ENCODE measurements around the gene CDCA4. TPM values are rescaled to one million over a fixed set of nuclear protein-coding genes. Genes with fewer than 3 reads are reported as not detected.

Gene CDCA4
- total and polyA plus RNA-seq, 4 experiments from 2014 or later = 17.1 to 20.9 (median 18.9) TPM

DNA sequence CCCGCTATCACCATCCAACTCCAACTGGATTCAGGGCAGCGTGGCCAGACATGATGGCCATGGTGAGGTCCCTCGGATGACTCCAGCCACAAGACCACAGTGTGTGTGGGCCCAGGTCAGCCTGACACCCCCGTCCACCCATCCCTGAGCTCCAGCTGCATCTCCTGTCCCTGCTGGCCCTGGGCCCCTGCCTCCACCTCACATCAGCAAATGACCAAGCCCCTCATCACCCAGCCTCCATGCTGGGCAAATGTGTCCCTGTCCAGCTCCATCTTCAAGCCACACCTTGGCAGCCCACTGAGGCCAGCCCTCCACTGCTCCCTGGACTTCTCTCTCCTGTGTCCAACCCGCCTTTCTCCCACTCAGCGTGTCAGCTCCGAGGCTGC is 41.2 kb upstream of the CDCA4 start:
- Mint-ChIP-seq H3K36me3 (peaks cover 9 to 34% of the 10 kb centered on the region in 2 donors), H3K27me3 (no peaks in the 10 kb centered on the region), H3K9me3 (no peaks in the 10 kb centered on the region), H3K4me1 (peaks cover 31 to 85% (median 58%) of the 10 kb centered on the region in 4 donors), H3K27ac (peak overlapping the region; percentile 92 to 100 (median 98)), H3K4me3 (peak overlapping the region; percentile 89 to 97 (median 95))
- intact Hi-C loops (cut with micrococcal nuclease) = no loop called here
- H3K36me3 ChIP-seq (ENCODE audit: insufficient read depth, low read length) = peaks cover 1% of the 10 kb centered on the region
- DNase-seq = no peak
- H3K9me3 ChIP-seq (ENCODE audit: control insufficient read depth in 1 of 2, low read length in 2 of 2) = no peaks in the 10 kb centered on the region
- H3K27me3 ChIP-seq (ENCODE audit: insufficient read depth, low read length) = no peaks in the 10 kb centered on the region
- H3K4me3 ChIP-seq (ENCODE audit: low read length in 2 of 2) = peak overlapping the region; percentile 4 to 58
- ChIA-PET CTCF (ENCODE audit: partially characterized antibody) (interaction anchor here (1.6 to 12.3 kb wide), 3 partner anchors 8 to 26 kb away, joined by 5 to 163 read pairs (median 49); no protein-coding TSS in a partner anchor), POLR2A (ENCODE audit: partially characterized antibody) (interaction anchor here (1.6 to 12.5 kb wide), 5 partner anchors 13 to 419 kb away, joined by 5 to 230 read pairs (median 44); partner anchors contain the start of gene CDCA4)
- peaks cover 79% of the 10 kb centered on the region for H3K4me1 ChIP-seq (ENCODE audit: insufficient read depth, low read length)
- H3K27ac ChIP-seq (ENCODE audit: low read depth, low read length) = peak overlapping the region; percentile 93

DNA sequence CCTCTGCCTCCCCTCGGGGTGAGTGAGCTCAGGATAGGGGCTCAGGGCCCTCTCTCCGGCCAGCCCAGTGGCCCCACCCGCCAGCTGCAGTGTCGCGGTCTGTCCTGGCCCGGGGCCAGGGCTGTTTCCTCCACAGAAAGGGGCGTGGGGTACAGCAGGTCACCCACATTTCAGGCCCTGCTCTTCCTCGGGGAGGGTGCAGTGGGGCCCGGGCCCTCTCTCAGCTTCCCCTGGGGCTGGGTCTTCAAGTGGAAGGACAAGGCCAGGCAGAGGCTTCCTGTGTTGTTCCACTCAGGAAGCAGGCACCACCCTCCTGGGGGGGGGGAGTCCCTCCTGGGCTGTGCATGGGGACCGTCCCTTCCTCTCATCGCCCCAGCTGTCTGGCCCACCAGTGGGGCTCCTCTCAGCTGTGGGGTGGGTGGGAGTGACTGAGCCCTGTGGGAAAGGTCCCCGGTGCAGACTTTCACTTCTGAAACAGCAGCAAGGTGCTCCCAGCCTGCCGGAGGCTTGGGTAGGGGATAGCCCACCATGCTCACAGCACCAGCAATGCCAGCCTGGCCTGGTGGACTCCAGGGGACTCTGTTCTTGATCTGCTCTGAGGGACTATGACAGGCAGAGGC is 40.7 kb upstream of the CDCA4 start:
- intact Hi-C loops (cut with micrococcal nuclease) = no loop called here
- POLR2A ChIA-PET (ENCODE audit: partially characterized antibody) = interaction anchor here (1.0 to 12.5 kb wide), 10 partner anchors 10 to 419 kb away, joined by 4 to 230 read pairs (median 6); partner anchors contain the start of genes BRF1, CDCA4 and PACS2
- CTCF ChIA-PET (ENCODE audit: partially characterized antibody) = interaction anchor here (1.5 to 12.3 kb wide), 4 partner anchors 8 to 27 kb away, joined by 3 to 163 read pairs (median 27); no protein-coding TSS in a partner anchor

DNA sequence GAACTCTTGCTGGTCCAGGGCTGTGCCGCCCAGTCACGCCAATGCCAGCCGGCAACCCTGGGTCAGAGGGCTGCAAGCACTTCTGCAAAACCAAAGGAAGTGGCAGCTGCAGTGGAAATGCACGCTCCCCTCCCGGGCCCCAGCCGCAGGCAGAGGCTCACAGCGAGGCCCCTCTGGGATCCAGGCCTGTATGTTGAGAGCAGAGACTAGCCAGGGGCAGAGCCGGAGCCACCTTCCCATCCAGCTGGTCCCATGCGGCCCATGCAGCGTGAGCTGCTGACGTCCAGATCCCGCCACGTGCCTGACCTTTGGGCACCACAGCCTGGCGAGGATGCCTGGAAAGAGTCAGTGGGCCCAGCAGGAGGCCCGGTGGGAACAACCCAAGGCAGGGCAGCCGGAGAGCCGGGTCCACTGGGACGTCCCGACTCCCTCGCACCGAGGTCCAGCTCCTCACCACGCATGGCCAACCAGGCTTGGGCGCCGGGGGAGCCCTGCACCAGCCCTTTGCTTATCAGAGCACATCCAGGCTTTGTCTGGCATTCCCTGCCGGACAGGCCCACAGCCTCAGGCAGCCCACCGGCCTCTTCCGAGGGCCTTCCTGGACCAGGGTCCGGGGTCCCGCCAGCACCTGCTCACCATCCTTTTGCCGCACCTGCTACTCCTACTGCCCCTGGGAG is 40.0 kb upstream of the CDCA4 start:
- peak overlapping the region; percentile 93 for H3K27ac ChIP-seq (ENCODE audit: low read depth, low read length)
- peaks cover 67% of the 10 kb centered on the region for H3K4me1 ChIP-seq (ENCODE audit: insufficient read depth, low read length)
- H3K36me3 ChIP-seq (ENCODE audit: insufficient read depth, low read length) = peaks cover 9% of the 10 kb centered on the region
- peaks cover 32 to 77% (median 50%) of the 10 kb centered on the region in 4 donors for H3K4me1 Mint-ChIP-seq
- no peaks in the 10 kb centered on the region for H3K9me3 ChIP-seq (ENCODE audit: control insufficient read depth in 1 of 2, low read length in 2 of 2)
- DNase-seq = peak; percentile 32 to 72 (median 46)
- intact Hi-C loops (cut with micrococcal nuclease) = loop anchor here (1.0 kb wide), 1 partner anchor 26 kb away; no protein-coding TSS in a partner anchor
- H3K27ac Mint-ChIP-seq = peak overlapping the region; percentile 92 to 100 (median 98)
- no peaks in the 10 kb centered on the region for H3K27me3 Mint-ChIP-seq
- ChIA-PET CTCF (ENCODE audit: partially characterized antibody) (interaction anchor here (1.5 to 12.3 kb wide), 3 partner anchors 16 to 27 kb away, joined by 3 to 163 read pairs (median 49); no protein-coding TSS in a partner anchor), POLR2A (ENCODE audit: partially characterized antibody) (interaction anchor here (1.0 to 12.5 kb wide), 9 partner anchors 10 to 254 kb away, joined by 4 to 230 read pairs (median 7); partner anchors contain the start of genes BRF1, CDCA4 and PACS2)
- peaks cover 13 to 40% of the 10 kb centered on the region in 2 donors for H3K36me3 Mint-ChIP-seq
- H3K4me3 ChIP-seq (ENCODE audit: low read length in 2 of 2) = peak overlapping the region; percentile 4 to 58
- peak overlapping the region; percentile 89 to 97 (median 95) for H3K4me3 Mint-ChIP-seq
- H3K27me3 ChIP-seq (ENCODE audit: insufficient read depth, low read length) = no peaks in the 10 kb centered on the region
- H3K9me3 Mint-ChIP-seq = no peaks in the 10 kb centered on the region

More for the DNA sequence above, 40.7 kb upstream of the CDCA4 start:
- Mint-ChIP-seq H3K27ac (peak overlapping the region; percentile 92 to 100 (median 98)), H3K4me3 (peak overlapping the region; percentile 89 to 97 (median 95)), H3K27me3 (no peaks in the 10 kb centered on the region), H3K9me3 (no peaks in the 10 kb centered on the region), H3K4me1 (peaks cover 32 to 83% (median 54%) of the 10 kb centered on the region in 4 donors), H3K36me3 (peaks cover 13 to 39% of the 10 kb centered on the region in 2 donors)
- no peaks in the 10 kb centered on the region for H3K9me3 ChIP-seq (ENCODE audit: control insufficient read depth in 1 of 2, low read length in 2 of 2)
- peak overlapping the region; percentile 93 for H3K27ac ChIP-seq (ENCODE audit: low read depth, low read length)
- peak overlapping the region; percentile 4 to 58 for H3K4me3 ChIP-seq (ENCODE audit: low read length in 2 of 2)
- H3K27me3 ChIP-seq (ENCODE audit: insufficient read depth, low read length) = no peaks in the 10 kb centered on the region
- H3K4me1 ChIP-seq (ENCODE audit: insufficient read depth, low read length) = peaks cover 74% of the 10 kb centered on the region
- peaks cover 6% of the 10 kb centered on the region for H3K36me3 ChIP-seq (ENCODE audit: insufficient read depth, low read length)
- peak; percentile 33 to 76 (median 43) for DNase-seq

DNA sequence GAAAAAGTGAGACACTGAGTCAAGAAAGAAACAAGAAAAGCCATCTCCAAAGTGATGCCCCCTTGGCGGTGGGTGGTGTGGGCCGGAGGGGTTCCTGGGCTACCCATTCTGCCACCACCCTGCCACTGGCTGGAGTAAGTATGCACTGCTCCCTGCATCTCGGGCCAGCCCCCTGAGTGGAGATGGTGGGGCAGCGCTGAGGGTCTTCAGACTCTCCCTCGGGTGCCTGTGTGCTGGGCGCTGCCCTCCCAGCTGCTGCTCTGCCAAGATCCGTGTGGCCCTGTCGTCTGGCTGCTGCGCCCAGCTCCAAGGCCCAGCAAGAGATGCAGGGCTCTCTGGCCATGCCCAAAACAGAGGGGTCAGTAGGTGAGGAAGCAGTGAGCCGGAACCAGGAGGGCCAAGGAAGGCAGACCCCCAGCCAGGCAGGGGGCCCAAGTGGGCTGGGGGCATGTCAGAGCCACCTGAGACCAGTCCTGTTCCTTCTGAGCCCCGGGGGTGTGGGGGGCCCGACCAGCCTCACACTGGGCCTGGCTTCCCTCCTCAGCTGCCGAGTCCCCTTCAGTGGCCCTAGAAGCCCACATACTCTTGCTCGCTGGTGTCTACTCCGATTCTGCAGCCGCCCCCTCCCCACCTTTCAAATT is 39.2 kb upstream of the CDCA4 start:
- H3K36me3 Mint-ChIP-seq = peaks cover 19 to 42% of the 10 kb centered on the region in 2 donors
- no peak for DNase-seq
- CTCF ChIA-PET (ENCODE audit: partially characterized antibody) = interaction anchor here (1.5 to 12.3 kb wide), 3 partner anchors 15 to 28 kb away, joined by 3 to 163 read pairs (median 49); no protein-coding TSS in a partner anchor
- Histone ChIP-seq H3K4me3 (ENCODE audit: low read length in 2 of 2) (peak overlapping the region in 1 of 2 donors; percentile 58), H3K36me3 (ENCODE audit: insufficient read depth, low read length) (peaks cover 9% of the 10 kb centered on the region), H3K27ac (ENCODE audit: low read depth, low read length) (peak overlapping the region; percentile 93), H3K4me1 (ENCODE audit: insufficient read depth, low read length) (peaks cover 63% of the 10 kb centered on the region), H3K9me3 (ENCODE audit: control insufficient read depth in 1 of 2, low read length in 2 of 2) (no peaks in the 10 kb centered on the region), H3K27me3 (ENCODE audit: insufficient read depth, low read length) (no peaks in the 10 kb centered on the region)
- peak overlapping the region; percentile 91 to 100 (median 97) for H3K27ac Mint-ChIP-seq
- peak overlapping the region; percentile 89 to 97 (median 95) for H3K4me3 Mint-ChIP-seq
- no peaks in the 10 kb centered on the region for H3K27me3 Mint-ChIP-seq
- H3K4me1 Mint-ChIP-seq = peaks cover 32 to 69% (median 49%) of the 10 kb centered on the region in 4 donors
- intact Hi-C loops (cut with micrococcal nuclease) = loop anchor here (1.0 kb wide), 1 partner anchor 27 kb away; no protein-coding TSS in a partner anchor
- no peaks in the 10 kb centered on the region for H3K9me3 Mint-ChIP-seq
- POLR2A ChIA-PET (ENCODE audit: partially characterized antibody) = interaction anchor here (0.9 to 12.5 kb wide), 10 partner anchors 11 to 259 kb away, joined by 3 to 230 read pairs (median 6); partner anchors contain the start of genes BRF1, CDCA4, PACS2 and ZBTB42

DNA sequence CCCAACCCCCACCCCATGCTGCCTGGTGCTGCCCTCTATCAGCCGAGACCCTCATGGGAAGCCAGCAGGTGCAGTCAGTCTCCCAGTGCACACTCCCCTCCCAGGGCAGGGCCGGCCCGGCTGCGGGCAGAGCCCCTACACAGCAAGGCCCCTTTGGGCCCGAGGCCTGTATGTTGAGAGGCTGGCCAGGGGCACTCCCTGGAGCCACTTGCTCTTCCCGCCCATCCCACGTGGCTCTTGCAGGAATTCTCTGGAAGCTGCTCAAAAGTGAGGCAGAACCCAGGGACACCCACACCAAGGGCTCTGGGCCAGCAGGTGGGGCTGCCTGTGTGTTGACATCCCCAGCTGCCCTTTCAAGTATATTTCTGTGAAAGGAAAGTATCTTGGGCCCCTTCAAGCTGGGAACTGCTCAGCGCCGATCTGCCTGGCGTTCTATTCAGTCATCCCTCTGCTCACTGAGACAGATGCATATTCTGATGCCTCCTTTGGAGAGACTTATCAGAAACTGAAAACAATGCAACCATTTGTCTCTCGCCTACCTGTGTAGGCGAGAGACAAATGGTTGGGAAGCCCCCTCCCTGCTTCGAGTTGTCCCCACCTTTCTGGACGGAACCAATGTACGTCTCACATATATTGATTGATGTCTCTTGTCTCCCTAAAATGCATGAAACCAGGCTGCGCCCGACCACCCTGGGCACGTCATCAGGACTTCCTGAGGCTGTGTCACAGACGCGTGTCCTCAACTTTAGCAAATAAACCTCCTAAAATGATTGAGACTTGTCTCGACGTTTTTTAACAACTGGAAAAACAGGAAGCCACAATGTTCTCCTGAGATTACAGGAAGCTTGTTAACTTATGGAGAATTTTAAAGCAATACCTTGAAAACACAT is 38.4 kb upstream of the CDCA4 start:
- Mint-ChIP-seq H3K36me3 (peaks cover 19 to 43% of the 10 kb centered on the region in 2 donors), H3K9me3 (no peaks in the 10 kb centered on the region), H3K27ac (peak overlapping the region; percentile 91 to 100 (median 97)), H3K4me3 (peak overlapping the region; percentile 60 to 97 (median 95)), H3K27me3 (no peaks in the 10 kb centered on the region), H3K4me1 (peaks cover 32 to 63% (median 44%) of the 10 kb centered on the region in 4 donors)
- peaks cover 59% of the 10 kb centered on the region for H3K4me1 ChIP-seq (ENCODE audit: insufficient read depth, low read length)
- no peak overlapping the region for H3K4me3 ChIP-seq (ENCODE audit: low read length in 2 of 2)
- ChIA-PET POLR2A (ENCODE audit: partially characterized antibody) (interaction anchor here (0.7 to 12.5 kb wide), 7 partner anchors 7 to 259 kb away, joined by 3 to 230 read pairs (median 9); partner anchors contain the start of genes BRF1, CDCA4, GPR132 and ZBTB42), CTCF (ENCODE audit: partially characterized antibody) (interaction anchor here (0.6 to 12.3 kb wide), 4 partner anchors 8 to 29 kb away, joined by 3 to 163 read pairs (median 26); no protein-coding TSS in a partner anchor)
- H3K27ac ChIP-seq (ENCODE audit: low read depth, low read length) = peak overlapping the region; percentile 93
- intact Hi-C loops (cut with micrococcal nuclease) = no loop called here
- peaks cover 9% of the 10 kb centered on the region for H3K36me3 ChIP-seq (ENCODE audit: insufficient read depth, low read length)
- DNase-seq = peak; percentile 67 to 91 (median 75)
- no peaks in the 10 kb centered on the region for H3K27me3 ChIP-seq (ENCODE audit: insufficient read depth, low read length)
- H3K9me3 ChIP-seq (ENCODE audit: control insufficient read depth in 1 of 2, low read length in 2 of 2) = no peaks in the 10 kb centered on the region

Data from CD4-positive, alpha-beta memory T cell (primary cell).